Fibroblast of gingiva (primary cell): Measurements from ENCODE around the gene BCDIN3D.
"Not testable (repeated sequence)": the region's sequence is repeated elsewhere in the genome, so short reads cannot be mapped to it uniquely, and the experiment has no call there.

ENCODE experiments used
- DNase-seq: peaks from one replicate; pipeline ENCODE4 v3.0.0-alpha.2; 2011; ENCODE audit warnings: low read depth

BCDIN3D gene

GRCh38 chr12:49842519-49843352 lies at the start of gene BCDIN3D:
BCDIN3D (minus strand) TSS chr12:49843106; CDS start chr12:49843087, 19 bp downstream.
- peak; percentile 90 for DNase-seq

GRCh38 chr12:49892084-49892731 lies 49.3 kb upstream of the BCDIN3D start:
- DNase-seq = no peak

- no peak for DNase-seq
These were observed 48.6 kb upstream of the BCDIN3D start for GRCh38 chr12:49891476-49891875.

GRCh38 chr12:49891012-49891411 lies 48.1 kb upstream of the BCDIN3D start:
- no peak for DNase-seq

- no peak for DNase-seq
These were observed 47.2 kb upstream of the BCDIN3D start for GRCh38 chr12:49890096-49890461.

- DNase-seq = no peak
These were observed 46.6 kb upstream of the BCDIN3D start for GRCh38 chr12:49889361-49890095.

- no peak for DNase-seq
These were observed 45.7 kb upstream of the BCDIN3D start for GRCh38 chr12:49888461-49889151.

- DNase-seq = no peak
These were observed 44.9 kb upstream of the BCDIN3D start for GRCh38 chr12:49887536-49888401.

- DNase-seq = no peak
These were observed 44.2 kb upstream of the BCDIN3D start for GRCh38 chr12:49887091-49887490.

GRCh38 chr12:49885663-49886461 lies 43.0 kb upstream of the BCDIN3D start:
- DNase-seq = no peak

- no peak for DNase-seq
These were observed 42.2 kb upstream of the BCDIN3D start for GRCh38 chr12:49885118-49885517.

GRCh38 chr12:49882851-49883464 lies 40.1 kb upstream of the BCDIN3D start:
- no peak for DNase-seq

GRCh38 chr12:49882248-49882850 lies 39.4 kb upstream of the BCDIN3D start:
- no peak for DNase-seq

- DNase-seq = no peak
These were observed 38.7 kb upstream of the BCDIN3D start for GRCh38 chr12:49881415-49882247.

- no peak for DNase-seq
These were observed 38.0 kb upstream of the BCDIN3D start for GRCh38 chr12:49880756-49881414.

GRCh38 chr12:49879065-49879464 lies 36.2 kb upstream of the BCDIN3D start:
- DNase-seq = not testable (repeated sequence)

- no peak for DNase-seq
These were observed 35.1 kb upstream of the BCDIN3D start for GRCh38 chr12:49878021-49878420.

- DNase-seq = no peak
These were observed 34.2 kb upstream of the BCDIN3D start for GRCh38 chr12:49877066-49877465.
